Effector memory CD4-positive, alpha-beta T cell (primary cell): ENCODE results near the gene PRR29.
"Not testable (repeated sequence)": the region's sequence is repeated elsewhere in the genome, so short reads cannot be mapped to it uniquely, and the experiment has no call there.

Experiments
- DNase-seq, 3 donors: peaks; one replicate each; pipeline ENCODE4 v3.0.0-alpha.2; 2020
- H3K27ac ChIP-seq: 2 replicates; pipeline ENCODE4 v1.7.0; 2013; ENCODE audit warnings: mild to moderate bottlenecking, low read length, moderate library complexity; ENCODE audit not compliant: insufficient read depth, poor library complexity, severe bottlenecking
- H3K27me3 ChIP-seq: replicated peaks from 2 replicates; pipeline ENCODE4 v1.7.0; 2013; ENCODE audit warnings: mild to moderate bottlenecking, low read length; ENCODE audit not compliant: insufficient read depth, control insufficient read depth, poor library complexity, severe bottlenecking
- H3K36me3 ChIP-seq: 2 replicates; pipeline ENCODE4 v1.7.0; 2013; ENCODE audit warnings: mild to moderate bottlenecking, low read length, moderate library complexity; ENCODE audit not compliant: control insufficient read depth, insufficient read depth
- H3K4me1 ChIP-seq: 2 replicates; pipeline ENCODE4 v1.7.0; 2013; ENCODE audit warnings: low read length, mild to moderate bottlenecking; ENCODE audit not compliant: control insufficient read depth, insufficient read depth, poor library complexity, severe bottlenecking
- H3K4me3 ChIP-seq: 2 replicates; pipeline ENCODE4 v1.7.0; 2013; ENCODE audit warnings: low read length, low read depth, mild to moderate bottlenecking; ENCODE audit not compliant: insufficient read depth, poor library complexity, severe bottlenecking
- H3K9me3 ChIP-seq: 2 replicates; pipeline ENCODE4 v1.7.0; 2013; ENCODE audit warnings: mild to moderate bottlenecking, low read length, moderate library complexity; ENCODE audit not compliant: control insufficient read depth

The PRR29 gene

DNA sequence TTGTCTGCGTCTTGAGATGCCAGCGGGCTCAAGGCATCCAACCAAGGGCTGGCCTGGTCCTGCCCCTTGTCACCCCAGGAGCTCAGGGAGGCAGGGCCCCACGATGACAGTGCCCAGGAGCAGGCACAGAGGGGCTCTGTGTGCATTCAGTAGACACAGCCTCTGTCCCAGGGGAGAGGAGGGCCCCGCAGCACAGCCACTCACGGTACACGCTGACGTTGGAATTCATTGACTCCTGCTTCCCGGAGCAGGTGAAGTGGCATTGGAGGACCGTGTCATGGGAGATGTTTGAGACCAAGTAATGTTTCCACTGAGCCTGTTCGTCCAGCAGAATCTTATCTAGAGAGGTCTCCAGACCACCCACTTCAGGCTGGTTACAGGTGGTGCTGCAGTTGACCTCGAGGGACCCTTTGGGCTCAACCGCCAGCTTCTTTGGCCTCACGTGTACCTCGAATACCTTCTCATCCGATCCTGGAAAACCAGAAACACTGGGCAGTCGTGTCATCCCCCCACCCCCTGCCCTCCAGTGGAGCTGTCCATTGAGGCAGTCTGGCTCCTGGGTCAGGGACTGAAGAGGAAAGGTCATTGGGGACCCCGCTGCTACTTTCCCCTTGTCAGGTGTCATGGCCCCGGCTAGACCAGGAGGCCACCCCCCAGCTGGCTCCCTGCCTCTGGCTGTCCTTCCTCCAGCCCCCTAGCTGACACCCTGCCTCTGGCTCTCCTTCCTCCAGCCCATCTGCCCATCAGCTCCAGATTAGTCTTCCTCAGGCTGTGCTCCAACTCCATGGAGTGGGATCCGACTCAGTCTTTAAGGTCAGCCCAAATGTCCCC, 7.0 kb downstream of the PRR29 start:
- Histone ChIP-seq H3K4me3 (no peak overlapping the region), H3K9me3 (no peaks in the 10 kb centered on the region), H3K36me3 (peaks cover 64% of the 10 kb centered on the region), H3K27me3 (no peaks in the 10 kb centered on the region), H3K4me1 (peaks cover 22% of the 10 kb centered on the region), H3K27ac (peak overlapping the region; percentile 51)
- no peak for DNase-seq

DNA sequence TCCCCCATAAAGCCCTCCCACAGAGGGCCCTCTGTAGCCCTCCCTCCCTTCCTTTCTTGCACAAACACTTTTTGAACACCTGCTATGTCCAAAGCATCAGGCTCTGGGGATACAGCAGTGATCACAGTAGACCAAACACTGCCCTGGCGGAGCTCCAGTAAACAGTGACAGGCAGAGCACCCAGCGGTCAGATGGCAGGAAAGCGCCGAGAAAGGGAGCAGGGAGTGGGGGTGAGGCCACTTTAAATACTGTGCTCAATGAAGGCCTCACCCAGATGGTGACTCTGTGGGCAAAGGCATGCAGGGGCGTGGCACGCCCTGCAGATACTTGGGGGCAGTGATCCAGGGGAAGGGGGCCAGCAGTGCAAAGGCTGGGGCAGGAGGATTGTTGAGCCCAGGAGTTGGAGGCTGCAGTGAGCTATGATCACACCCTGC, 7.6 kb downstream of the PRR29 start:
- no peaks in the 10 kb centered on the region for H3K9me3 ChIP-seq
- no peak for DNase-seq
- peaks cover 67% of the 10 kb centered on the region for H3K36me3 ChIP-seq
- peak overlapping the region; percentile 51 for H3K27ac ChIP-seq
- no peak overlapping the region for H3K4me3 ChIP-seq
- H3K27me3 ChIP-seq = no peaks in the 10 kb centered on the region
- H3K4me1 ChIP-seq = peaks cover 25% of the 10 kb centered on the region

DNA sequence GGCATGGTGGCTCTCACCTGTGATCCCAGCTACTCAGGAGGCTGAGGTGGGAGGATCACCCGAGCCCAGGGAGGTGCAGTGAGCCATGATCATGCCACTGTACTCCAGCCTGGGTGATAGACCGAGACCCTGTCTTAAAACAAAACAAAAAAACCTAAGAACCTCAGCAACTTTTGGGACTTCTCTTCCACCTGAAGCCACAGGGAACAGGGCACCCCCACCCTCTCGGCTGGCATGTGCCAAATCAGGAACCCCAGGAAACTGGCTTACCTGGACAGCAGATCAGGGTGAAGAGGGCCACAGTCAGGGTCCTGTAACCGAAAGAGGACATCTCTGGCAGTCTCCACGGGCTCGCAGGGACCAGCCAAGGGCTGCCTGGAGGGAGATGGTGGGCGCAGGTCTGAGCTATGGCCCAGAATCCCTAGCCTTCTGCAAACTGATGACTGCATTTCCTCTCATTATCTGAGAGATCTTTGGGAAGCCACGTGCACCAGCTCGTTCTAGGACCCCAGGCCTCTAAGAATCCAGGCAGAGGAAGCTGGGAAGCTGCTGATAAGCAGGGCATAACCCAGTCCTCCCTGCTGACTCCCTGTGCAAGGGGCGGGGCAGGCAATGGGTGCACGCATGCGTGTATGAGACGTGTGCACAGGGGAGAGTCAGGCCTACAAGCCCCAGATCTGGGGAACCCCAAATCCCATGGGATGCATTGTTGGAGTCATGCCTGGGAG, 8.4 kb downstream of the PRR29 start:
- H3K4me1 ChIP-seq = peaks cover 25% of the 10 kb centered on the region
- H3K27ac ChIP-seq = peak overlapping the region; percentile 35
- peaks cover 68% of the 10 kb centered on the region for H3K36me3 ChIP-seq
- H3K4me3 ChIP-seq = no peak overlapping the region
- no peaks in the 10 kb centered on the region for H3K27me3 ChIP-seq
- H3K9me3 ChIP-seq = no peaks in the 10 kb centered on the region
- no peak for DNase-seq

DNA sequence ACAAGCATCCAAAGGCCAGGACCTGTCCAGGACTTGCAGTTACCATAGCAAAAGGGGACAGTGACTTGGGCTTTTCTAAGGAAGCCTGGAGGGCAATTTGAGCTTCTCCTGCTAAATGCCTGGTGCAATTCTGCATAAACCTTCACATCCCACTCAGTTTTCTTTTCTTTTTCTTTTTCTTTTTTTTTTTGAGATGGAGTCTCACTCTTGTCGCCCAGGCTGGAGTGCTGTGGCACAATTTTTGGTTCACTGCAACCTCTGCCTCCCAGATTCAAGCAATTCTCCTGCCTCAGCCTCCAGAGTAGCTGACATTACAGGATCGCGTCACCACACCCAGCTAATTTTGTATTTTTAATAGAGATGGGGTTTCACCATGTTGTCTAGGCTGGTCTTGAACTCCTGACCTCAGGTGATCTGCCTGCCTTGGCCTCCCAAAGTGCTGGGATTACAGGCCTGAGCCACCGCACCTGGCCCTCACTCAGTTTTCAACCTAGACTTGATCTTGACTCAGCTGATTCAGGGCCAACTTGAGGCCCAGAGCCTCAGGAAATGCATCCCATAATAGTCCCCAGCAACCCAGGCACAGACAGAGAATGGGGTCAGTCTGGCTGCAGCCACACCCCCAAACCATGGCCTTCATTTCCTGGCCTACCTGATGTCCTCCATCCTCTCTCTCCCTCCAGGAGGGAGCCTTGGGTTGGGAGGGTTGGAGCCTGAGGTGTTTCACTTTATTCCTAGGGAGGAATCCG, 9.1 kb downstream of the PRR29 start:
- Histone ChIP-seq H3K27ac (peak overlapping the region; percentile 35), H3K36me3 (peaks cover 65% of the 10 kb centered on the region), H3K4me1 (peaks cover 28% of the 10 kb centered on the region)
- H3K9me3 ChIP-seq, H3K27me3 ChIP-seq, DNase-seq, H3K4me3 ChIP-seq: not testable (repeated sequence)

DNA sequence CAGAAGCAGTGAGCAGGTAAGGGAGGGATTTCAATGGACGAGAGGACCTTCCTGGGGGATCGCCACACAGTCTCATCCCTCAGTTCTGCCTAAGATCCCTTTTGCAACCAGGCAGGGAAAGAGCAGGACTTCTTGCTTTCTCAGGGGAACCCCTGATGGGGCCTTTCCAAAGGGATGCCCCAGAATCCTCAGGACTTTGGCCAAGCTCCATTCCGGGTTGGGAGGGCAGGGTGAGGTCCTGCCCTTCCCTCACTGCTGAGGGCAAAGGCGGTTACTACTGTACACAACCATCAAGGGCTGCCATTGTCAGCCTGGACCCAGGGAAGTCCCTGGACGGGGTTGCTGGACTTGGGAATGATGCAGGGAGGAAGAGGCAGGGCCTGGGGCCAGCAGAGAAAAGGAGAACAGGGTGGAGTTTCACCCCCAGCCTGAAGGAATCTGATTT, 9.7 kb downstream of the PRR29 start:
- no peak for DNase-seq
- Histone ChIP-seq H3K27ac (no peak overlapping the region), H3K9me3 (no peaks in the 10 kb centered on the region), H3K4me1 (peaks cover 29% of the 10 kb centered on the region), H3K27me3 (no peaks in the 10 kb centered on the region), H3K4me3 (no peak overlapping the region), H3K36me3 (peaks cover 60% of the 10 kb centered on the region)

DNA sequence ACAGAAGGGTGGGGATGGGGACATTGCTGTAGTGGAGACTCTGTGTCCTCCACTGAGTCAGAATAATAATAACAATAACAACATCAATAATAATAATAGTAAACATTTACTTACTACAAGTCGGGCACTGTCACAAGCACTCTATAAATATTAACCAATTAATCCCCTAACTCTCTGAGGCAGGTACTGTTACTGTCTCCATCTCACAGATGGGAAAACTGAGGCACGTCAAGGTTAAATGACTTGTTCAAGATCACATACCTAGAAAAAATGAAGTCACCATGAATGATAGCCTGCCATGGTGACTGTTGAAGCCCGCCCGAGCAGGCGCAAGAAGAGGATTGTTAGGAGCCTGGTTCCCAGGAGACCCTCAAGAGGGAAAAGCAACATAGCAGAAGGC, 10.2 kb downstream of the PRR29 start:
- H3K4me3 ChIP-seq = no peak overlapping the region
- H3K4me1 ChIP-seq = peaks cover 34% of the 10 kb centered on the region
- peaks cover 55% of the 10 kb centered on the region for H3K36me3 ChIP-seq
- H3K27me3 ChIP-seq = no peaks in the 10 kb centered on the region
- DNase-seq = no peak
- no peaks in the 10 kb centered on the region for H3K9me3 ChIP-seq
- no peak overlapping the region for H3K27ac ChIP-seq

DNA sequence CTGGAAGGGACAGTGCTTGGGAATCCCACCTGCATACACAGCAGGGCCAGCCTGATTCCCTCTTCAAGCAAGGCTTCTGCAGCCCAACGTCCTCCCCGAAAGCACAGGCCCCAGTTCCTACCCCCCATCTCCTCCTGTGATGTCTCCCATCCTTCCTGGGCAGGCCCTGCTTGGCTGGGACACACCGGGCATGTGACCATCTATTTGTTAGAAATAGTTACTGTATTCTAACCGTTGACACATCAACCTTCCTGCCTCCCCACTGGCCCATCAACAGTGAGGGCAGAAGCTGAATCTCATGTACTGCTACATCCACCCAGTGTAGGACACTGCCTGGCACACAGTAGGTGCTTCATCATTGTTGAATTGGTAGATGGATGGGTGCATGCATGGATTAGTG, 10.7 kb downstream of the PRR29 start:
- peaks cover 35% of the 10 kb centered on the region for H3K4me1 ChIP-seq

DNA sequence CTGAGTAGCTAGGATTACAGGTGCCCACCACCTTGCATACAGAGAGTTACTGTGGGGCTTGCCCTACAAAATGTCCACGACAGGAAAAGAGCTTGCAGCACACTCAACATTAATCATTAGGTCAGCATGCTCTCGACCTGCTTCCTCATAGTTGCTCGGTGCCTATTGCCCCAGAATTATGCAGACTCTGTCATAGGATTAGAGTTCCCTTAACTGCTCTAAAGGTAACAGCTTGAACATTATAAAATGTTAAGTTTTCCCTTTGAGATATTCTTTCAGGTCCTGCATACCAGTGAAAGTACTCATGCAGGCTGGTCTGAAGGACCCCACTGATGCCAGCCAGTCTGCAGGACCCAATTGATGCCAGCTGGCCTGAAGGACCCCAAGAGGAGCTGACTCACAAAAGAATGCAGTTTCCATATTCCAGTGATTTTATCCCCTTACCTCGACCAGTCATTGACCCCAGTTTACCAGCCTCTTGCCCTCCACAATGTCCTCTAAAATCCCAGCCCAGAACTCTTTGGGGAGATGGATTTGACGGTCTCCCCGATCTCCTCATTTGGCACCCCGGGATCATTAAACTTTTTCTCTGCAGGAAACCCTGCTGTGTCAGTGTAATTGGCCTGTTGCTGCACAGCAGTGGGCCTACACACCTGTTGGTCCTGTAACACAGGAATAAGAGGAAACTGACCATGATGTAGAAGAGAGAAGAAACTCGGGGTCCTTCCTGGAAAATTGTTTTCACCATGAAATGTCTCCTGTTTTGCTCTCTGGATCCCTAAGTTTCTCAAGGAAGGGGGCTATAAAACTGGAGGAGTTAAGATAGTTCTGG, 11.6 kb downstream of the PRR29 start:
- H3K4me3 ChIP-seq = no peak overlapping the region
- H3K36me3 ChIP-seq = peaks cover 40% of the 10 kb centered on the region
- peaks cover 43% of the 10 kb centered on the region for H3K4me1 ChIP-seq
- DNase-seq = no peak
- H3K27me3 ChIP-seq = no peaks in the 10 kb centered on the region
- no peaks in the 10 kb centered on the region for H3K9me3 ChIP-seq
- no peak overlapping the region for H3K27ac ChIP-seq

More for the DNA sequence above, 10.7 kb downstream of the PRR29 start:
- no peak for DNase-seq
- H3K27ac ChIP-seq = no peak overlapping the region
- no peaks in the 10 kb centered on the region for H3K27me3 ChIP-seq
- peaks cover 50% of the 10 kb centered on the region for H3K36me3 ChIP-seq
- no peak overlapping the region for H3K4me3 ChIP-seq
- no peaks in the 10 kb centered on the region for H3K9me3 ChIP-seq

DNA sequence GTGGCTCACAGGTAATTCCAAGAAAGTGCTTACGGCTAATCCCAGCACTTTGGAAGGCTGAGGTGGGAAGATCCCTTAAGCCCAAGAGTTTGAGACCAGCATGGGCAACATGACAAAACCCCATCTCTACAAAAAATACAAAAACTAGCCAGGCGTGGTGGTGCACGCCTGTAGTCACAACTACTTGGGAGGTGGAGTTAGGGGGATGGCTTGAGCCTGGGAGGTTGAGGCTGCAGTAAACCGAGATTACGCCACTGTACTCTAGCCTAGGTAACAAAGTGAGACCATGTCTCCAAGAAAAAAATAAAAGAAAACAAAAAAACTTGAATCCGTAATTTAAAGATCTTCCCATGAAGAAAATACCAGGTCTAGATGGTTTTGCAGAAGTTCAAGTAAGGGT, 17.3 kb downstream of the PRR29 start:
- no peak for DNase-seq
- Histone ChIP-seq H3K27me3 (no peaks in the 10 kb centered on the region), H3K27ac (peak overlapping the region; percentile 92), H3K9me3 (no peaks in the 10 kb centered on the region), H3K4me1 (peaks cover 39% of the 10 kb centered on the region), H3K4me3 (peak overlapping the region; percentile 23), H3K36me3 (peaks cover 7% of the 10 kb centered on the region)
